Muscle of arm (tissue), 12 donors: ENCODE data around the gene TBC1D8B. TPM values are rescaled to one million over a fixed set of nuclear protein-coding genes. Genes with fewer than 3 reads are reported as not detected.

Experiments used
- DNase-seq: peaks from one replicate; pipeline ENCODE4 v3.0.0-alpha.2; 2013
- polyA plus RNA-seq, 12 donors: library from polyadenylated mRNA; unstranded; fragments of 120-200 nt; gene quantifications; one replicate each; pipeline ENCODE4 v1.2.1, GENCODE V29; 2013; ENCODE audit not compliant: insufficient read length in 12 of 12

Gene TBC1D8B
- polyA plus RNA-seq, 12 donors = 3.5 to 9.7 (median 5.6) TPM; not detected in 1

GRCh38 chrX:106894978-106895452 is 92.5 kb downstream of the TBC1D8B start:
- DNase-seq = no peak

- DNase-seq = no peak
These were observed 94.8 kb downstream of the TBC1D8B start for GRCh38 chrX:106897259-106897658.

GRCh38 chrX:106898462-106898861 is 96.0 kb downstream of the TBC1D8B start:
- no peak for DNase-seq

GRCh38 chrX:106899276-106899675 is 96.8 kb downstream of the TBC1D8B start:
- no peak for DNase-seq

GRCh38 chrX:106899841-106900240 is 97.4 kb downstream of the TBC1D8B start:
- DNase-seq = no peak

- no peak for DNase-seq
These were observed 98.9 kb downstream of the TBC1D8B start for GRCh38 chrX:106901341-106901740.

GRCh38 chrX:106901781-106902219 is 99.3 kb downstream of the TBC1D8B start:
- DNase-seq = no peak

- DNase-seq = no peak
These were observed 100.2 kb downstream of the TBC1D8B start for GRCh38 chrX:106902684-106903083.

GRCh38 chrX:106903291-106903824 is 100.9 kb downstream of the TBC1D8B start, which contains the start of gene RIPPLY1:
Gene RIPPLY1, minus strand, starts transcription at chrX:106903341. Its CDS starts 54 bp downstream, at chrX:106903287.
- DNase-seq = no peak

GRCh38 chrX:106903856-106904528 is 101.5 kb downstream of the TBC1D8B start:
- DNase-seq = no peak

GRCh38 chrX:106905064-106905708 is 102.7 kb downstream of the TBC1D8B start:
- DNase-seq = no peak

- DNase-seq = no peak
These were observed 103.9 kb downstream of the TBC1D8B start for GRCh38 chrX:106906361-106906760.

GRCh38 chrX:106912864-106913263 is 110.4 kb downstream of the TBC1D8B start:
- DNase-seq = no peak

GRCh38 chrX:106917830-106918500 is 115.5 kb downstream of the TBC1D8B start:
- DNase-seq = no peak

- no peak for DNase-seq
These were observed 117.5 kb downstream of the TBC1D8B start, which contains the start of gene CLDN2 for GRCh38 chrX:106919932-106920452. Gene CLDN2, plus strand, starts transcription at chrX:106920402. Its CDS starts 7,827 bp downstream, at chrX:106928229.

GRCh38 chrX:106921637-106922036 is 119.2 kb downstream of the TBC1D8B start:
- no peak for DNase-seq

Other genes with a start within 250 kb of the TBC1D8B start
- gene RADX, start 190.7 kb upstream of the TBC1D8B start, polyA plus RNA-seq = 1 to 10 TPM in 10 of 12 donors, not detected in 2; 1.5 to 6.1 (median 2.6) TPM
- 10 to 100 TPM in 1 of 12 donors, 1 to 10 TPM in 3, under 1 TPM in 3, not detected in 5; 0.07 to 19.7 (median 1.4) TPM for gene RNF128, start 76.0 kb upstream of the TBC1D8B start, polyA plus RNA-seq
- gene RIPPLY1, start 100.7 kb downstream of the TBC1D8B start, polyA plus RNA-seq = under 1 TPM in 8 of 12 donors, not detected in 4; 0.28 to 0.84 (median 0.59) TPM
- 10 to 100 TPM in 1 of 12 donors, 1 to 10 TPM in 1, under 1 TPM in 9, not detected in 1; 0.19 to 24.9 (median 0.53) TPM for gene CLDN2, start 117.7 kb downstream of the TBC1D8B start, polyA plus RNA-seq
- gene MORC4, start 197.5 kb downstream of the TBC1D8B start, polyA plus RNA-seq = 10 to 100 TPM in 11 of 12 donors, not detected in 1; 30.3 to 47.7 (median 42.5) TPM